Astrocyte of the hippocampus (primary cell): ENCODE results near the gene TIMM8A.

Experiments
- DNase-seq: peaks from one replicate; pipeline ENCODE4 v3.0.0; 2011; ENCODE audit warnings: low read depth, low spot score

TIMM8A gene

DNA sequence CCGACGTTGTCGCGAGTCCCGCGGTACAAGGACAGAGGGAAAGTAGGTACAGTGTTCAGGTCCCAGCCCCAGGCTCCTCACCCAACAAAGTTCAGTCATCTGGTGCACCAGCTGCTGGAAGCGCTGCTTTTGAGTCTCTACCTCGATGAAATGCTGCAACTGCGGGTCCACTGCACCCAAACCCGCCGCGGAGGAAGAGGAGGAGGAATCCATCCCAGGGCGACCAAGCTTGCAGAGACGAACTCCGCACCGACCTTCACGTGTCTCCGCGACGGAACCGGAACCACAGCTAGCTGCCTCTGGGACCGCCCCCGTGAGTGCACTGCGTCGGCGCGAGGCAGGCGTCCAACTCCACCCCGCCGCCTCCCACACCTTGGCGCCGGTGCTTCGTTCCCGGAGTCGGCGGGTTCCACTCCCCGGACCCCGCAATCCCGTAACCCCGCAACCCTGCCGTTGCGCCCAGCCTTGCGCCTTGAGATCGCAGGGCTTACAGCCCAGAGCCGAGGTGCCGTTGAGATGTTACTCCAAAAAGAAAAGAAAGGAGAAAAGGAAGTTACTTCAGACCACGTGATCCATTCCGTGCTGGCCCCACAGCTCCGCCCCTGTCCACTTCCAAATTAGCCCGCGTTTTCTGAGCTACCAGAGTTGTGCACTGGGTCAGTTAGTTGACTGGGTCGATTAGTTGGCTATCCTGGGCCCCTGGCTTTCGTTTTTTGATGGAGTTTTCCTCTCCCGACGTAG lies at the start of gene TIMM8A:
TSS of gene TIMM8A (minus strand) at position 291 of the 741 bp plus-strand sequence. CDS start at position 213, 78 bp downstream.
- peak; percentile 83 for DNase-seq

- no peak for DNase-seq
Measured at GRCh38 chrX:101397779-101398178, 49.2 kb upstream of the TIMM8A start.

- no peak for DNase-seq
Measured at GRCh38 chrX:101395789-101396188, 47.2 kb upstream of the TIMM8A start.

DNA sequence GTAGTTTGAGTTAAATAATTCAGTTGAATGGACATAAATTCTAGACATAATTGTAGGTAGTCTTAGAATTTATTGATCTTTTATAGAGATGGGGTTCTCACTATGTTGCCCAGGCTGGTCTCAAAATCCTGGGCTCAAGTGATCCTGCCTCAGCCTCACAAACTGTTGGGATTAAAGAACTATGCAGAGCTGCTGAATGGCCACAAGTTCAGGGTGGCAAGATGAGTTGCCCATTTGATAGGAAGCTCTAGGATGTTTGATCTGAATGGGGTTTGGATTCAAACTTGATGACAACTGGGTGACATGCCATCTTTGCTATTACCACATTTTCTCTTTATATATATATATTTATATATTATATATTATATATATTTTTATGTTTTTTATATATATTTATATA lies 45.8 kb upstream of the TIMM8A start:
- no peak for DNase-seq

DNA sequence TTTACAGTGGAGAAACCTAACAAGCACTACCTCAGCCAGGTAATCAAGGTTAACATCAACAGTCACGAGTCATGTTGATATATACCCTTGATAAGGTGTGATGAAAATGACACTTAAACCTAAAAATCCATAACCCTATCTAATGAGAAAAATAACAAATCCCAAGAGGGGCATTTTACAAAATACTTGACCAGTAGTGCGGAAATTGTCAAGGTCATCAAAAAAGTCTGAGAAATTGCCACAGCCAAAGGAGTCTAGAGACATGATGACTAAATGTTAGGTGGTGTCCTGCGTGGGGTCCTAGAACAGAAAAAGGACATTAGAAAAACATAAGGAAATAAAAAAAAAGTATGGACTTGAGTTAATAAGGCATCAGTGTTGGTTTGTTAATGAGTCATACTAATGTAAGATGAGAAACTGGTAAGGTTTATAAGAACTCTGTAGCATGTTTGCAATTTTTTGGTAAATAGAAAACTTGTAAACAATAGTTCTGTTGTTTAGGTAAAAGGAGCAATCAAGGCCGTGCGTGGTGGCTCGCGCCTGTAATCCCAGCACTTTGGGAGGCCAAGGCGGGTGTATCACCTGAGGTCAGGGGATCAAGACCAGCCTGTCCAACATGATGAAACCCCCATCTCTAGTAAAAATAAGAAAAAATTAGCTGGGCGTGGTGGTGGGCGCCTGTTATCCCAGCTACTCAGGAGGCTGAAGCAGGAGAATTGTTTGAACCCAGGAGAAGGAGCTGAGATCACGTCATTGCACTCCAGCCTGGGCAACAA lies 45.2 kb upstream of the TIMM8A start:
- no peak for DNase-seq

- no peak for DNase-seq
Measured at GRCh38 chrX:101391831-101392230, 43.3 kb upstream of the TIMM8A start.

- DNase-seq, result peak; percentile 90
Measured at GRCh38 chrX:101390664-101391525, 42.4 kb upstream of the TIMM8A start, which contains the start of gene RPL36A. RPL36A (plus strand) TSS chrX:101391011; CDS start chrX:101391044, 33 bp downstream.

GRCh38 chrX:101388604-101389003 lies 40.1 kb upstream of the TIMM8A start:
- no peak for DNase-seq

DNA sequence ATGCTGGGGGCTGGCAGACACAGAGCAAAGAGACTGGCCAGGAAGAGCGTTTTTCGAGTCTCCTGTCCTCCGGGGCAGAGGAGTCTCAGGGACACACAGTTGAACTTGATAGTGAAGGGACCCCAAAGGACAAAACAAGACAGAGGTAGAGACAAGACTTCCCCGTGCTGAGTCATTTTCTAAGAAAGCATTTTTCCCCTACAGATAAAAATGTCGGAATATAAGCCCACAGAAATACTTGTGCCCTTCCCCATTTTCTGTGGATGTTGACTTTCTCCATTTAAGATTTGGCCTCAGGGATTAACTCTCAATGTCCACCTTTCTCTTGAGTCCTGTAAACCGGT lies 38.0 kb upstream of the TIMM8A start:
- no peak for DNase-seq

GRCh38 chrX:101385795-101386541 lies 37.4 kb upstream of the TIMM8A start, which contains the start of gene BTK:
BTK (minus strand) TSS chrX:101386191; CDS start chrX:101375284, 10,907 bp downstream.
- DNase-seq, result no peak

DNA sequence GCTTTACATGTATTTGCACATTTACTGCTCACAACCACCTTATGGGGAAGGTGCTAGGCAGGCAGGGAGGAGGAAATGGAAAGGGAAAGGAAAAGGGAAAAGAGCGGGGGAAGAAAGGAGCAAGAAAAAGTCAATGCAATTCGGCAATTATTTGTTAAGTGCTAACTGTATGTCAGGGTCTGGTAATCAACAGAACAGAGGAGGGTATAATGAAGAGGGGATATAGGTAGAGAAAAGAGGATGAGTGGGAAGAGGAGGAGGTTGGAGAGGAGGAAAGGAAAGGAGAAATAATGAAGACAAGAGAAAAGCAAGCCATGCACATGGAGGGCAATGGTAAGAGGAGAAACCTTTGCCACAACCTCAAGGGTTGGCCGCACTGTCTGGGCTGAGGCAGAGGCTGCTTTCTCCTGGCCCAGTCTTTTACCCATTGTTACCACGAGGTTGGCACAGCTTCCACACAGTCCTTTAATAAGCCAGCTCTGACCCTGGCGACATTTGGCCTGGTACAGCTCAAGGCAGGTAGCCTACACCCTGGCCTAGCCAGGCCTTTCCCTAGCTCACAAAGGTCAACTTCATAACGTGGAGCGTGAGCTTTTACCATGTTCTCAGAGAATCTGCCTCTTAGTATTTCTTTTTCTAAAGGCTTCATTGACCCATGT lies 36.6 kb upstream of the TIMM8A start:
- DNase-seq, result no peak

- DNase-seq, result no peak
Measured at GRCh38 chrX:101383679-101384205, 35.2 kb upstream of the TIMM8A start.

DNA sequence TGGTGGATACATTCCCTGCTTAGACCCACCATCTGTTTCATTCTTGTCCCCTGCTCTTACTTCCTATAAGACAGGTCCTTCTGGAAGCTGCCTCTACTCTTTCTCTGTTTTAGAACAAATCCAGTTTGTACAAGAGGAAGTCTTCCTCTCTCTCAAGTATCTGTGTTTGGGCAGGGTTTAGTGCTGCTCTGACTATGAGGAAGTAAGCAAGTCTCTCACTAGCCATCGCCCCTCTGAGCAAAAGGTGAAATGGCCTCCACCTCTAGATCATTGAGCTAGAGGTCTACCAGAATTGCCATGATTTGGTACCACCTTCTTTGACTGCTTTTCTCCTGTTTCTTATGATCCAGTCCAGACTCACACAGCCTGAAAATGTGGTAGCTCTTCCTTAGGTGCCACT lies 29.0 kb upstream of the TIMM8A start:
- DNase-seq, result no peak

GRCh38 chrX:101370888-101371504 lies 22.5 kb upstream of the TIMM8A start:
- no peak for DNase-seq

GRCh38 chrX:101369687-101370086 lies 21.1 kb upstream of the TIMM8A start:
- DNase-seq, result no peak

DNA sequence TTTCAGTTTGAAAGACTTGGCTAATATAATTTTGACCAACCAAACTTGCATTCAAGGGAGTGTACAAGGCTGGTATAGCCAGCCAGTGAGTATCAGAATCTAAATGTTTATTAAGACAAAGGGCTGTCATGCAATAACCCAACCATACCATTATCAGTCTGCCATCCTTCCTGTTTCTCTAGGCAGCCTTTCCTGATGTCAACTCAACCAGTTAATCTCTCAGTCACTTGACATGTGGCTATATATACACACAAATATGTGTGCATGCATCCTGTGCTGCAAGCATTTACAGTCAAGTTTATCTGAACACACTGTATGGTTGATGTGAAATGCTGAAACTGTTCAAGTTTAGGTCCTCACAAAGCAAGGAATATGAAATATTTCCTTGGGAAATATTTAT lies 20.3 kb upstream of the TIMM8A start:
- DNase-seq, result no peak

DNA sequence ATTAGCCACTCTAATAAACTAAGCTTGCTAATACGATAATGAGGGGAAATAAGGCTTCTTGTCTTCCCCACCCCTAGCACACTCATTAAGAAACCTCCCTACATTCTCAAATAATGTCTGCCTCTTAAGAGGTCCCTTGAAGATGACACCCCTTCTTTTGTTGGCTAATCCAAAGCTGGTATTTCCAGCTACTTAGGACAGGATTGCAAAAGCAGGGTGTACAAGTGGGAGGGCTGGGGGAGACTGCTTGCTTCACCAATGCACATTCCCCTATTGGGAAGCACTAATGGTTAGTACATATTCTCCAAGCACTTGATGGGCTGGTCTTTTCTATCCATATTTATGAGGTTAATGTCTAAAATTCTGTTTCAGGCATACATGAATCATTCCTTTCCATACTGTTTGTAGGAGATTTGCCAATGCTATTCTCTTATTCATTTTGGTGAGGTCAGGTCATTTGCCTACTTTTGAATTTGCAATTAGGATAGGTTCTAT lies 16.8 kb upstream of the TIMM8A start:
- DNase-seq, result no peak

GRCh38 chrX:101362757-101363156 lies 14.2 kb upstream of the TIMM8A start:
- DNase-seq, result no peak

GRCh38 chrX:101362116-101362515 lies 13.6 kb upstream of the TIMM8A start:
- DNase-seq, result no peak

DNA sequence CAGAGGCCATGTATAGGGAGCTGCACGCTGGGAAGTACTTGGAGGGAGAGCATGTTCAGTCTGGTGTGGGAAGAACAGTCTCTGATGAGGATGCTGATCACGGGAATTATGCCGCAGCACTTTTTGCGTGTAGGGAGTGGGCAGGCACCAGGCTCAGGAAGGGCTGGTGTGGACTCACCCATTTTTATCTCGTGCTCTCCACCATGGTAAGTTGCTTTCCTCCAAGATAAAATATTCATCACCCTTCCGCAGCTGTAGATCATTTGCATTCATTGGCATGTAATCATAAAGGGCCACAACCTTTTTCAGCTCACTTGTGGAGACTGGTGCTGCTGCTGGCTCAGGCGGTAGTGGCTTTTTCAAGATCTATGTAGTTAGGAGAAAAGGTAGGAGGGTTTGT lies 11.8 kb upstream of the TIMM8A start:
- no peak for DNase-seq
